RWPE1 (cell line): ENCODE data around the gene NSMCE1.

Experiments
- CTCF ChIA-PET: fragments of 350-600 bp; sonication (Branson Sonifier 250); formaldehyde crosslinking; extraction: SDS; loops from one replicate; lab custom pipeline; 2021; lab: Yijun Ruan, JAX
- POLR2A ChIA-PET: fragments of 400-600 bp; formaldehyde crosslinking; extraction: SDS; loops from one replicate; lab custom pipeline; 2020; ENCODE audit warnings: antibody characterized with exemption; ENCODE audit not compliant: low non-redundant PET; lab: Yijun Ruan, JAX
- DNase-seq: peaks from one replicate; pipeline ENCODE4 v3.0.0; 2012; ENCODE audit warnings: low spot score
- H3K27ac ChIP-seq: fragments of 450-650 bp; 2 replicates; pipeline ENCODE4 v1.5.1; 2017
- CTCF ChIP-seq: fragments of 450-650 bp; conservative IDR thresholded peaks from 2 replicates; pipeline ENCODE4 v1.5.1; 2017; ENCODE audit warnings: low read depth, mild to moderate bottlenecking

The NSMCE1 gene

GRCh38 chr16:27218756-27219155 lies 49.8 kb downstream of the NSMCE1 start:
- ChIA-PET CTCF (no interaction called here), POLR2A (no interaction called here)
- TF ChIP-seq CTCF, result no peak
- no peak overlapping the region for H3K27ac ChIP-seq
- DNase-seq, result no peak

GRCh38 chr16:27217256-27217655 lies 51.3 kb downstream of the NSMCE1 start:
- DNase-seq, result peak; percentile 35
- CTCF ChIA-PET, result no interaction called here

GRCh38 chr16:27216297-27216885 lies 52.2 kb downstream of the NSMCE1 start:
- CTCF ChIA-PET, result no interaction called here
- TF ChIP-seq CTCF, result no peak
- DNase-seq, result no peak
- POLR2A ChIA-PET, result no interaction called here
- no peak overlapping the region for H3K27ac ChIP-seq

More at GRCh38 chr16:27217256-27217655, 51.3 kb downstream of the NSMCE1 start:
- TF ChIP-seq CTCF, result no peak
- H3K27ac ChIP-seq, result no peak overlapping the region
- POLR2A ChIA-PET, result no interaction called here

- ChIA-PET POLR2A (no interaction called here), CTCF (no interaction called here)
- no peak for TF ChIP-seq CTCF
- no peak for DNase-seq
- no peak overlapping the region for H3K27ac ChIP-seq
These were observed 52.9 kb downstream of the NSMCE1 start for GRCh38 chr16:27215660-27216059.

GRCh38 chr16:27214084-27214961 lies 54.2 kb downstream of the NSMCE1 start:
- DNase-seq, result no peak
- POLR2A ChIA-PET, result no interaction called here
- no peak for TF ChIP-seq CTCF
- no peak overlapping the region for H3K27ac ChIP-seq
- CTCF ChIA-PET, result no interaction called here

GRCh38 chr16:27211026-27211425 lies 57.5 kb downstream of the NSMCE1 start:
- H3K27ac ChIP-seq, result no peak overlapping the region
- ChIA-PET POLR2A (no interaction called here), CTCF (interaction anchor here (0.5 to 0.7 kb wide), 2 partner anchors 155 to 253 kb away, joined by 3 to 11 read pairs; no protein-coding TSS in a partner anchor)
- TF ChIP-seq CTCF, result no peak
- no peak for DNase-seq
